HL-60 (cell line): Measurements from ENCODE around the gene SENP6.
"Not testable (repeated sequence)": the region's sequence is repeated elsewhere in the genome, so short reads cannot be mapped to it uniquely, and the experiment has no call there.

Experiments used
- DNase-seq, 2 experiments: peaks; one replicate each; pipeline ENCODE4 v3.0.0-alpha.2; 2010 to 2020; ENCODE audit warnings: low read depth in 1 of 2, low spot score in 1 of 2
- H3K27ac ChIP-seq: fragments of 250-450 bp; sonication (Bioruptor Pico); replicated peaks from 2 replicates; pipeline ENCODE4 v1.5.1; 2020; ENCODE audit warnings: mild to moderate bottlenecking, moderate library complexity
- H3K27me3 ChIP-seq: fragments of 250-450 bp; sonication (Bioruptor Pico); 2 replicates; pipeline ENCODE4 v1.5.1; 2021; ENCODE audit warnings: mild to moderate bottlenecking, moderate library complexity; ENCODE audit not compliant: insufficient read depth, poor library complexity, severe bottlenecking
- H3K4me3 ChIP-seq: replicated peaks from 2 replicates; pipeline ENCODE4 v1.5.1; 2011; ENCODE audit warnings: mild to moderate bottlenecking, control low read depth, low read length; ENCODE audit not compliant: insufficient read depth
- GABPA ChIP-seq: IDR thresholded peaks from 2 replicates; pipeline ENCODE4 v1.6.1; 2012; ENCODE audit warnings: low read depth
- POLR2AphosphoS5 ChIP-seq: IDR thresholded peaks from 2 replicates; pipeline ENCODE4 v1.6.1; 2012; ENCODE audit warnings: low read depth
- SPI1 ChIP-seq: IDR thresholded peaks from 2 replicates; pipeline ENCODE4 v1.6.1; 2012; ENCODE audit warnings: low read depth, mild to moderate bottlenecking, borderline replicate concordance
- TF ChIP-seq, protein P1 (sequence below): IDR thresholded peaks from 2 replicates; pipeline ENCODE4 v1.6.1; 2012; ENCODE audit warnings: low read depth; ENCODE audit not compliant: insufficient replicate concordance
- TF ChIP-seq, protein P2 (sequence below): IDR thresholded peaks from one replicate; pipeline ENCODE4 v1.5.1; 2011; ENCODE audit warnings: low read length, control low read depth, inconsistent platforms; ENCODE audit not compliant: insufficient read depth

SENP6 gene

DNA sequence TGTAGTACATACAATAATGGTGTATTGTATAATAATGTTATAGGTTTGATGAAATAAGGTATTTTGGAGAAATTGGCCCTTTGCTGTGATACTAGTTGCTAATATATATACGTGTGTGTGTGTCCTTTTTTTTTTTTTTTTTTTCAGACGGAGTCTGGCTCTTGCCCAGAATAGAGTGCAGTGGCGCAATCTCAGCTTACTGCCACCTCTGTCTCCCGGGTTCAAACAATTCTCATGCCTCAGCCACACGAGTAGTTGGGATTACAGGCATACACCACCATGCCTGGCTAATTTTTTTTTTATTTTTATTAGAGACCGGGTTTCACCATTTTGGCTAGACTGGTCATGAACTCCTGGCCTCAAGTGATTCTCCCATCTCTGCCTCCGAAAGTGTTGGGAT lies 23.3 kb downstream of the SENP6 start:
- Histone ChIP-seq H3K4me3 (no peak overlapping the region), H3K27me3 (no peaks in the 10 kb centered on the region), H3K27ac (no peak overlapping the region)
- DNase-seq, result no peak
- no peak for TF ChIP-seq SPI1
- TF ChIP-seq, protein P1, sequence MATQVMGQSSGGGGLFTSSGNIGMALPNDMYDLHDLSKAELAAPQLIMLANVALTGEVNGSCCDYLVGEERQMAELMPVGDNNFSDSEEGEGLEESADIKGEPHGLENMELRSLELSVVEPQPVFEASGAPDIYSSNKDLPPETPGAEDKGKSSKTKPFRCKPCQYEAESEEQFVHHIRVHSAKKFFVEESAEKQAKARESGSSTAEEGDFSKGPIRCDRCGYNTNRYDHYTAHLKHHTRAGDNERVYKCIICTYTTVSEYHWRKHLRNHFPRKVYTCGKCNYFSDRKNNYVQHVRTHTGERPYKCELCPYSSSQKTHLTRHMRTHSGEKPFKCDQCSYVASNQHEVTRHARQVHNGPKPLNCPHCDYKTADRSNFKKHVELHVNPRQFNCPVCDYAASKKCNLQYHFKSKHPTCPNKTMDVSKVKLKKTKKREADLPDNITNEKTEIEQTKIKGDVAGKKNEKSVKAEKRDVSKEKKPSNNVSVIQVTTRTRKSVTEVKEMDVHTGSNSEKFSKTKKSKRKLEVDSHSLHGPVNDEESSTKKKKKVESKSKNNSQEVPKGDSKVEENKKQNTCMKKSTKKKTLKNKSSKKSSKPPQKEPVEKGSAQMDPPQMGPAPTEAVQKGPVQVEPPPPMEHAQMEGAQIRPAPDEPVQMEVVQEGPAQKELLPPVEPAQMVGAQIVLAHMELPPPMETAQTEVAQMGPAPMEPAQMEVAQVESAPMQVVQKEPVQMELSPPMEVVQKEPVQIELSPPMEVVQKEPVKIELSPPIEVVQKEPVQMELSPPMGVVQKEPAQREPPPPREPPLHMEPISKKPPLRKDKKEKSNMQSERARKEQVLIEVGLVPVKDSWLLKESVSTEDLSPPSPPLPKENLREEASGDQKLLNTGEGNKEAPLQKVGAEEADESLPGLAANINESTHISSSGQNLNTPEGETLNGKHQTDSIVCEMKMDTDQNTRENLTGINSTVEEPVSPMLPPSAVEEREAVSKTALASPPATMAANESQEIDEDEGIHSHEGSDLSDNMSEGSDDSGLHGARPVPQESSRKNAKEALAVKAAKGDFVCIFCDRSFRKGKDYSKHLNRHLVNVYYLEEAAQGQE, result no peak

DNA sequence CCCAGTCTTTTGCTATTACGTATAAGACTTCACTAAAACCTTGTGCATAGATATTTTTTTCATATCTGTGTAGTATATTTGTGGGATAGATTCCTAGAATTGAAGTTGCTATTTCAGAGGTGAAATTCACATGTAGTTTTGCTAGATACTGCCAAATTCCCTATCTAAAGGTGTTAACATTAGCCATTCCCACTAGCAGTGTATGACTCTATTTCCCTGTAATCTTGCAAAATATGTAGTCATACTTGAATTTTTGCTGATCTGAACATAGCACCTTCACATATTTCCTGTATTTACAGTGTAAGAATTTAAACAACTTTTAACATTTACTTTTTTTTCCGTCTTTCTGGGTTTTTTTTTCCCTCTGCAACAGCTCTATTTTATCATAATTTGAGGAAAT lies 24.9 kb downstream of the SENP6 start:
- no peak for DNase-seq
- Histone ChIP-seq H3K27me3 (no peaks in the 10 kb centered on the region), H3K4me3 (no peak overlapping the region), H3K27ac (no peak overlapping the region)
- no peak for TF ChIP-seq GABPA
- TF ChIP-seq, protein P1, result no peak
- TF ChIP-seq SPI1, result no peak
- TF ChIP-seq, protein P2, sequence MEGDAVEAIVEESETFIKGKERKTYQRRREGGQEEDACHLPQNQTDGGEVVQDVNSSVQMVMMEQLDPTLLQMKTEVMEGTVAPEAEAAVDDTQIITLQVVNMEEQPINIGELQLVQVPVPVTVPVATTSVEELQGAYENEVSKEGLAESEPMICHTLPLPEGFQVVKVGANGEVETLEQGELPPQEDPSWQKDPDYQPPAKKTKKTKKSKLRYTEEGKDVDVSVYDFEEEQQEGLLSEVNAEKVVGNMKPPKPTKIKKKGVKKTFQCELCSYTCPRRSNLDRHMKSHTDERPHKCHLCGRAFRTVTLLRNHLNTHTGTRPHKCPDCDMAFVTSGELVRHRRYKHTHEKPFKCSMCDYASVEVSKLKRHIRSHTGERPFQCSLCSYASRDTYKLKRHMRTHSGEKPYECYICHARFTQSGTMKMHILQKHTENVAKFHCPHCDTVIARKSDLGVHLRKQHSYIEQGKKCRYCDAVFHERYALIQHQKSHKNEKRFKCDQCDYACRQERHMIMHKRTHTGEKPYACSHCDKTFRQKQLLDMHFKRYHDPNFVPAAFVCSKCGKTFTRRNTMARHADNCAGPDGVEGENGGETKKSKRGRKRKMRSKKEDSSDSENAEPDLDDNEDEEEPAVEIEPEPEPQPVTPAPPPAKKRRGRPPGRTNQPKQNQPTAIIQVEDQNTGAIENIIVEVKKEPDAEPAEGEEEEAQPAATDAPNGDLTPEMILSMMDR, result no peak
- TF ChIP-seq POLR2AphosphoS5, result no peak

DNA sequence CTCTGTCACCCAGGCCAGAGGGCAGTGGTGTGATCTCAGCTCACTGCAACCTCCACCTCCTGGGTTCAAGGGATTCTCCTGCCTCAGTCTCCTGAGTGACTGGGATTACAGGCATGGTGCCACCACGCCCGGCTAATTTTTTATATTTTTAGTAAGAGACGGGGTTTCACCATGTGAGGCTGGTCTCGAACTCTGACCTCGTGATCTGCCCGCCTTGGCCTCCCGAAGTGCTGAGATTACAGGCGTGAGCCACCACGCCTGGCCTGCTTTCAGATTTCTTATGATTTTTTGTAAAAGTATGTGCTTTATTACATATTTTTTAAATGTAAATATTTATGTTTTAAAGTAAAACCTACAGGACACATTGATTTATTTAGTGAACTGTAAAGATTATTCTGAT lies 26.0 kb downstream of the SENP6 start:
- not testable (repeated sequence) for H3K4me3 ChIP-seq, H3K27ac ChIP-seq, DNase-seq, H3K27me3 ChIP-seq

DNA sequence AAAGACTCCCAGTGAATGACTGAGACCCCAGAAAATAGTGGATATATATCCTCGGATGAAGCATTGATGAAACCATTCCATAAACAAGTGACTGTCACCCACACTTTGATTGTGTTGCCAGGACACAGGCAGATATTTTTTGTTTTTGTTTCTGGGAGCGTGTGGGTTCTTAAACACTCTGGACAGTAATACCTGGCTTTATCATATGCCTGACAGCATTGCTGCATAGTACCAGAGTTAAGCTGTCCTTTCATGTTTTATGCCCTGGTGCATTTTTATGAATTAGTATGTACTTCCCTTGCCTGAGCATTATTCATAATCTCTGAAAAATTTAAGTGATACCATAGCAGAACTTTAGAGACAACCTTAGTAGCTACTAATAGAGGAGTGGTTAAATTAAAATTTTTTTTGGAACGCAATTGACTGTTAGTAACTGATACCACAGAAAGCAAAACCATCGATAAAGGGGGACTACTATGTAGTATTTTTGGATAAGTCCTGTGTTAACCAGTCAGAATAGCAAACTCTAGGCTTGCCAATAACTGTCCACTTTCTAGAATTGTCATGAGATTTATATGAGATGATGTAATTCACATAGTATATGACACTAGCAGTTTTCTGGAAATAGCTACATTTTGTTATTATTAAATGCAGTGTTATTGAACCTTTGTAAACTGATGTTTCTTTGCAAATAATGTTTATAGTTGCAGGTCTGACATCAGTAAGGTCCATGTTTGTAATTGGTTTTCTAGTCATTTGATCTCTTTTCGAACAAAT lies 30.4 kb downstream of the SENP6 start:
- H3K4me3 ChIP-seq, result no peak overlapping the region
- DNase-seq, result no peak
- TF ChIP-seq, protein P1, result no peak
- no peak for TF ChIP-seq GABPA
- TF ChIP-seq, protein P2, result no peak
- TF ChIP-seq SPI1, result no peak
- no peak for TF ChIP-seq POLR2AphosphoS5
- H3K27ac ChIP-seq, result no peak overlapping the region
- H3K27me3 ChIP-seq, result no peaks in the 10 kb centered on the region
